KMS-11 (cell line): ENCODE results near the gene TUBA4A.

ENCODE experiments used
- H2AFZ ChIP-seq: fragments of 200-600 bp; sonication (generic); 2 replicates; pipeline ENCODE4 v1.6.1; 2016; ENCODE audit warnings: antibody characterized with exemption, mixed run types, low read depth
- H3K27ac ChIP-seq: fragments of 200-600 bp; sonication (generic); 2 replicates; pipeline ENCODE4 v1.6.1; 2016; ENCODE audit warnings: mild to moderate bottlenecking, mixed run types
- H3K27me3 ChIP-seq: fragments of 200-600 bp; sonication (generic); 2 replicates; pipeline ENCODE4 v1.6.1; 2017; ENCODE audit warnings: mild to moderate bottlenecking, low read depth, mixed run types, moderate library complexity; ENCODE audit not compliant: insufficient read depth
- H3K36me3 ChIP-seq: fragments of 200-600 bp; sonication (generic); 2 replicates; pipeline ENCODE4 v1.6.1; 2017; ENCODE audit warnings: mild to moderate bottlenecking, mixed run types; ENCODE audit not compliant: insufficient read depth
- H3K4me1 ChIP-seq: fragments of 200-600 bp; sonication (generic); 2 replicates; pipeline ENCODE4 v1.6.1; 2016; ENCODE audit warnings: mild to moderate bottlenecking, low read depth, mixed run types; ENCODE audit not compliant: poor library complexity, severe bottlenecking
- H3K4me2 ChIP-seq: fragments of 200-600 bp; sonication (generic); 2 replicates; pipeline ENCODE4 v1.7.0; 2016; ENCODE audit warnings: mild to moderate bottlenecking, mixed run types
- H3K4me3 ChIP-seq: fragments of 200-600 bp; sonication (generic); IDR thresholded peaks from 2 replicates; pipeline ENCODE4 v1.6.1; 2017; ENCODE audit warnings: low read depth, low read length, mixed read lengths; ENCODE audit not compliant: insufficient read depth
- H3K79me2 ChIP-seq: fragments of 200-600 bp; sonication (generic); 2 replicates; pipeline ENCODE4 v1.6.1; 2016; ENCODE audit warnings: low read depth, mixed run types; ENCODE audit not compliant: insufficient read depth
- H3K9ac ChIP-seq: fragments of 200-600 bp; sonication (generic); 2 replicates; pipeline ENCODE4 v1.6.1; 2016; ENCODE audit warnings: mild to moderate bottlenecking, mixed run types
- H4K20me1 ChIP-seq: fragments of 200-600 bp; sonication (generic); 2 replicates; pipeline ENCODE4 v1.6.1; 2016; ENCODE audit warnings: mild to moderate bottlenecking, mixed run types; ENCODE audit not compliant: insufficient read depth
- TF ChIP-seq, protein P1 (sequence below): fragments of 200-600 bp; sonication (generic); conservative IDR thresholded peaks from 2 replicates; pipeline ENCODE4 v1.6.1; 2017; ENCODE audit warnings: low read depth, mild to moderate bottlenecking, antibody characterized with exemption, low read length, moderate library complexity, mixed read lengths

The TUBA4A gene

DNA sequence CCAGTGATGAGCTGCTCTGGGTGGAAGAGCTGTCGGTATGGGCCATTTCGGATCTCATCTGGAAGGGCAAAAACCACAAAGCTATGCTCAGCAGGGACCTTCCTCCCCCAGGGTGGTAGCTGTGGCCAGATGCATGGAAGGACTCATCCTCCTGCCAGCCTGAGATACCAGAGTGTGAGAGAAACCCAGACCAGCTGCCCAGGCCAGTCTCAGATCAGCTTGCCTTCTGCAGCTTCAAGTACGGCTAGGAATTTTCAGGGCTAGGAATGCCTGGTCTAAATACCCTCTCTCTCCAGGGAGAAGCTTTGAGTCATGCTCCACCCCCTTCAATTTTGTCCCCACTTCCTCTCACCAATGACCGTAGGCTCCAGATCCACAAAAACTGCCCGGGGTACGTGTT lies 2.1 kb downstream of the TUBA4A start:
- no peak overlapping the region; the same call in 1 of the 2 replicates for H3K4me2 ChIP-seq
- no peak overlapping the region for H3K9ac ChIP-seq
- H4K20me1 ChIP-seq = no peaks in the 10 kb centered on the region
- H2AFZ ChIP-seq = no peak overlapping the region
- H3K4me3 ChIP-seq = no peak overlapping the region
- H3K79me2 ChIP-seq = peaks cover 6% of the 10 kb centered on the region; the same call in 1 of the 2 replicates
- peaks cover 22% of the 10 kb centered on the region; the same call in 1 of the 2 replicates for H3K27me3 ChIP-seq
- no peaks in the 10 kb centered on the region for H3K36me3 ChIP-seq
- H3K27ac ChIP-seq = no peak overlapping the region
- H3K4me1 ChIP-seq = peaks cover 22% of the 10 kb centered on the region
- TF ChIP-seq, protein P1, sequence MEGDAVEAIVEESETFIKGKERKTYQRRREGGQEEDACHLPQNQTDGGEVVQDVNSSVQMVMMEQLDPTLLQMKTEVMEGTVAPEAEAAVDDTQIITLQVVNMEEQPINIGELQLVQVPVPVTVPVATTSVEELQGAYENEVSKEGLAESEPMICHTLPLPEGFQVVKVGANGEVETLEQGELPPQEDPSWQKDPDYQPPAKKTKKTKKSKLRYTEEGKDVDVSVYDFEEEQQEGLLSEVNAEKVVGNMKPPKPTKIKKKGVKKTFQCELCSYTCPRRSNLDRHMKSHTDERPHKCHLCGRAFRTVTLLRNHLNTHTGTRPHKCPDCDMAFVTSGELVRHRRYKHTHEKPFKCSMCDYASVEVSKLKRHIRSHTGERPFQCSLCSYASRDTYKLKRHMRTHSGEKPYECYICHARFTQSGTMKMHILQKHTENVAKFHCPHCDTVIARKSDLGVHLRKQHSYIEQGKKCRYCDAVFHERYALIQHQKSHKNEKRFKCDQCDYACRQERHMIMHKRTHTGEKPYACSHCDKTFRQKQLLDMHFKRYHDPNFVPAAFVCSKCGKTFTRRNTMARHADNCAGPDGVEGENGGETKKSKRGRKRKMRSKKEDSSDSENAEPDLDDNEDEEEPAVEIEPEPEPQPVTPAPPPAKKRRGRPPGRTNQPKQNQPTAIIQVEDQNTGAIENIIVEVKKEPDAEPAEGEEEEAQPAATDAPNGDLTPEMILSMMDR = no peak

DNA sequence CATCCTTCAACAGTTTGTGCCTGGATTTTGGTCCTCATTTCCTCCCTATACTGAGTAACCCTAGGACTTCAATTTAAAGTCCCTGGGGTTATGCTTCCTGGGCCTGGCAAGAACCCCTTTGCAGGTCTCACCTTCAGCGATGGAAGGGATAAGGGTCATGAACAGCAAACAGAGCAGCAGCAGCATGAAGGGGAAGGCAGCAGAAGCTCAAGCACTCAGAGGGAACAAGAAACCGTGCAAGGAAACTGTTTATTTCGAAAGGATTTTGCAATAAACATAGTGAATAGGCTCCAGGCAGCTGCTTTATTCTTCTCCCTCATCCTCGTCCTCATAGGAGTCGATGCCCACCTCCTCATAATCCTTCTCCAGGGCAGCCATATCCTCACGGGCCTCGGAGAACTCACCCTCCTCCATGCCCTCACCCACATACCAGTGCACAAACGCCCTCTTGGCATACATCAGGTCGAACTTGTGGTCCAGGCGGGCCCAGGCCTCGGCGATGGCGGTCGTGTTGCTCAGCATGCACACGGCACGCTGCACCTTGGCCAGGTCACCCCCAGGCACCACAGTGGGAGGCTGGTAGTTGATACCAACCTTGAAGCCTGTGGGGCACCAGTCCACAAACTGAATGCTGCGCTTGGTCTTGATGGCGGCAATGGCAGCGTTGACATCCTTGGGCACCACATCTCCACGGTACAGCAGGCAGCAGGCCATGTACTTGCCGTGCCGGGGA lies 3.5 kb downstream of the TUBA4A start:
- H3K79me2 ChIP-seq = peaks cover 6% of the 10 kb centered on the region; the same call in 1 of the 2 replicates
- H3K4me2 ChIP-seq = peak overlapping the region; percentile 21; the same call in 1 of the 2 replicates
- H2AFZ ChIP-seq = no peak overlapping the region
- H3K27me3 ChIP-seq = peaks cover 10% of the 10 kb centered on the region; the same call in 1 of the 2 replicates
- H3K4me3 ChIP-seq = no peak overlapping the region
- peaks cover 30% of the 10 kb centered on the region for H3K4me1 ChIP-seq
- no peaks in the 10 kb centered on the region for H3K36me3 ChIP-seq
- H3K9ac ChIP-seq = no peak overlapping the region
- H4K20me1 ChIP-seq = no peaks in the 10 kb centered on the region
- TF ChIP-seq, protein P1 = no peak
- peak overlapping the region; percentile 19; the same call in 1 of the 2 replicates for H3K27ac ChIP-seq

DNA sequence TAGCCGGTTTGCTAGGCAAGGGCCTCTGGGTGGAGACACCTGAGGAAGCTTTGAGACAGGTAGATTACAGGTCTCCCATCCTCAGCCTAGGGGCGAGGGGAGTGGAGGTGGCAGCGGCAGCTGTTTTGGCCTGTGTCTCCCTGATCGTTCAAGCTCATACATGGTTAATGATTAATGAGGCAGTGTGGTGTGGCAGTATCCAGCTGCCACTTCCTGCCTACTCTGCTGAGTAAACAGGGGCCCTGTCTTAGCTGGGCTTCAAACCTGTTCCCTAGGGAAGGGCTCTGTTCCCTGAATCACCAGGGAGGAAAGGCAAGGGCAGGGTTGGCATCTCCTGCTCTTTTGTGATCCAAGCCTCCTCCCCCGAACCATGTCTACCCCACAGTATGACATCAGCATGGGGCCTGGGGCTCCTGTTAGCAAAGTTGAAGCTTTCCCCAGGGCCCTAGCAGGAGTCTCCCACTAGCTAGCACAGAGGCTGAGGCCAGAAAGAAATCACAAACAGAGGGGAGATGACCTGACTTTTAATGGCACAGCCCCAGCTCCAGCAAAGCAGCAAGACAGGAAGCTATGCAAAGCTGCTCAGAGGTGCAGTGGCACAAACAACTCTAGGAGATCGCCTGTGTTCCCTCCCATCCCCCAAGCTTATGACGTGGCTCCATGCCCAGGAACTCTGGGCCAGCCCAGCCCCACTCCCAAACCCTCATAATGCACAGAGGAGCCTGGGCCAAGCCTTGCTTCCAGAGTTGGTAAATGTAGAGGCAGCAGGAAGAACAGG lies 4.3 kb downstream of the TUBA4A start:
- Histone ChIP-seq H3K4me2 (peak overlapping the region; percentile 21; the same call in 1 of the 2 replicates), H3K36me3 (no peaks in the 10 kb centered on the region), H3K27me3 (0 out of 2 replicates have a peak, but pooled peaks cover 2% of the 10 kb centered on the region), H4K20me1 (no peaks in the 10 kb centered on the region), H2AFZ (no peak overlapping the region), H3K4me3 (no peak overlapping the region), H3K27ac (peak overlapping the region; percentile 19; the same call in 1 of the 2 replicates), H3K79me2 (peaks cover 6% of the 10 kb centered on the region; the same call in 1 of the 2 replicates), H3K9ac (no peak overlapping the region), H3K4me1 (peaks cover 26% of the 10 kb centered on the region)
- TF ChIP-seq, protein P1 = no peak

DNA sequence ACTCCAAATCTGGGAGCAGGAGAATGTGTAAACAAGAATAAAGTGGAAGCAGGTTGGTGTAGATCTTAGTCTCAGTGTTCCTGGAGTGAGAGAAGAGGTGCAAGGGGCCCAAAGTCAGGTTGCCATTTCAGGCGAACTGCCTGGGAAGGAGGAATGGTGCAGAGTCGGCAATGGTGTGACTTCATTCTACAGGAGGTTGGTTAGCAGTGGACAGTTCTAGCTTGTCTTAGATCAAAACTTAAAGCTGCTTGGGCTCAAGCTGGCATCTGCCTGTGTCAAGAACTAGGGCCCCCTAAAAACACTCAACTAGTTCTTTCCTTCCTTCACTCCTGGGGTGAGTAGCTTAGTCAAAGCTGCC lies 4.9 kb downstream of the TUBA4A start:
- H3K4me3 ChIP-seq = no peak overlapping the region
- peaks cover 29% of the 10 kb centered on the region for H3K4me1 ChIP-seq
- no peak overlapping the region for H3K9ac ChIP-seq
- peak overlapping the region; percentile 21; the same call in 1 of the 2 replicates for H3K4me2 ChIP-seq
- no peaks in the 10 kb centered on the region for H3K27me3 ChIP-seq
- no peak overlapping the region for H2AFZ ChIP-seq
- TF ChIP-seq, protein P1 = no peak
- H3K79me2 ChIP-seq = peaks cover 6% of the 10 kb centered on the region; the same call in 1 of the 2 replicates
- no peaks in the 10 kb centered on the region for H4K20me1 ChIP-seq
- H3K27ac ChIP-seq = peak overlapping the region; percentile 19; the same call in 1 of the 2 replicates
- no peaks in the 10 kb centered on the region for H3K36me3 ChIP-seq
